Mesothelial cell of epicardium (in vitro differentiated cells): ENCODE results near the gene SMTNL1. TPM values are rescaled to one million over a fixed set of nuclear protein-coding genes. Genes with fewer than 3 reads are reported as not detected.
A peak's percentile ranks its signal among the peaks of the same experiment; 100 is the strongest.

Experiments
- DNase-seq, 2 experiments: peaks; one replicate each; pipeline ENCODE4 v3.0.0; 2021; ENCODE audit warnings: low spot score in 2 of 2; ENCODE audit not compliant: unreplicated experiment in 2 of 2
- H3K27ac Mint-ChIP-seq: 2 replicates; pipeline ENCODE4 v1.8.0; 2021; ENCODE audit warnings: mixed read lengths
- H3K27me3 Mint-ChIP-seq: 2 replicates; pipeline ENCODE4 v1.8.0; 2021; ENCODE audit warnings: low read depth, mixed read lengths
- H3K36me3 Mint-ChIP-seq: 2 replicates; pipeline ENCODE4 v1.8.0; 2021; ENCODE audit warnings: mixed read lengths
- H3K4me1 Mint-ChIP-seq: 2 replicates; pipeline ENCODE4 v1.8.0; 2021; ENCODE audit warnings: mixed read lengths
- H3K4me3 Mint-ChIP-seq: 2 replicates; pipeline ENCODE4 v1.8.0; 2021; ENCODE audit warnings: mild to moderate bottlenecking, moderate library complexity, mixed read lengths
- H3K9me3 Mint-ChIP-seq: 2 replicates; pipeline ENCODE4 v1.8.0; 2021; ENCODE audit warnings: mixed read lengths
- total RNA-seq: library from RNA; stranded (reverse); gene quantifications from 3 replicates; pipeline ENCODE4 v1.2.1, GENCODE V29; 2021
- TF ChIP-seq, protein P1 (sequence below): fragments of 200-600 bp; sonication (generic); IDR thresholded peaks from one replicate; pipeline ENCODE4 v1.5.0; 2021; ENCODE audit warnings: antibody characterized with exemption; ENCODE audit not compliant: unreplicated experiment

The SMTNL1 gene
- total RNA-seq, 1 donor from 2014 or later, result not detected

DNA sequence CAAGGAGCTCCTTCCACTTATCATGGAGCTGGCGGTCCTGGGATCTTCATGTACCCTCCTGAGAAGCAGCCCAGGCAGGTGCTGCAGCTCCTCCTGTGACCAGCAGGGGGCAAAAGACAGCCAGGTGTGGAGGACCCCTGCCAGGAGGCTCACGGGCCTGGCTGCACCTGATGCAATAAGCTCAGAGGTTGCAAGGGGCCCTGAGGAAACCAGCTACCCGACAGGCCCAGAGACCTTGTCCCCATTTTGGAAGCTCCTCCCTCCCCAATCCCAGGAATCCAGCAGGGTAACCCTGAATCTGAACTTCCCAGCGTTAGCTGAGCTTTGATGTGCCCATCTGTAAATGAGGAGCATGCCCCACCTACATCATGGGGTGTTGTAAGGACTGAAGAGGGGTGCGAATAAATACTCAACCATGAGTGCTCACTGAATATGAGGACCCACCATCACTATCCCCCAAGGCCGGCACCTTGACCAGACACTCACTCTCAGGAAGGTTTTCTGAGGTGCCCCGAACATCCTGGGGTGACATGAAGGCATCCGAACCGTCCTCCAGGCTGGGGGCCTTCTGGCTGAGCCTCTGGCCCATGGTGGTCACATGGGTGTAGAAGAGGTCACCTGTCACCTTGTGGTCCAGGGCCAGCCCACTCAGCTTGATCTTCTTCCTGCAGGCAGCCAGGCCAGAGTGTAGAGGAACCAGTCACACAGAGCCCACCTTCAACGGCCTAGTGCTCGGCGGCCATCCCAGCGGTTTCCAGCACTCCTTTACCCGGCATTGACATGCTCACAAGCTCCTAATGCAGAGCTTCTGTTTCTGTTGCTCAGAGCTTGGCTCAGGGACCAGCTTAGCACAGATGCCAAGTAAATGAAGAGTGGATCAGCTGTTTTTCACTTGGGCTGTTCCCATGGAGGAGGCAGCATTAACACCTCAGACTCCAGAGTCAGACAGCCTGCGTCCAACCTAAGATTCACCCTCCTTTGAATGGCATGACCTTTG, 43.6 kb upstream of the SMTNL1 start:
- peak in 1 of 2 experiments; percentile 85 for DNase-seq
- H3K4me3 Mint-ChIP-seq, result no peak overlapping the region
- H3K9me3 Mint-ChIP-seq, result no peaks in the 10 kb centered on the region
- no peaks in the 10 kb centered on the region for H3K36me3 Mint-ChIP-seq
- H3K4me1 Mint-ChIP-seq, result peaks cover 4% of the 10 kb centered on the region
- no peaks in the 10 kb centered on the region for H3K27me3 Mint-ChIP-seq
- H3K27ac Mint-ChIP-seq, result peak overlapping the region; percentile 6
- TF ChIP-seq, protein P1, sequence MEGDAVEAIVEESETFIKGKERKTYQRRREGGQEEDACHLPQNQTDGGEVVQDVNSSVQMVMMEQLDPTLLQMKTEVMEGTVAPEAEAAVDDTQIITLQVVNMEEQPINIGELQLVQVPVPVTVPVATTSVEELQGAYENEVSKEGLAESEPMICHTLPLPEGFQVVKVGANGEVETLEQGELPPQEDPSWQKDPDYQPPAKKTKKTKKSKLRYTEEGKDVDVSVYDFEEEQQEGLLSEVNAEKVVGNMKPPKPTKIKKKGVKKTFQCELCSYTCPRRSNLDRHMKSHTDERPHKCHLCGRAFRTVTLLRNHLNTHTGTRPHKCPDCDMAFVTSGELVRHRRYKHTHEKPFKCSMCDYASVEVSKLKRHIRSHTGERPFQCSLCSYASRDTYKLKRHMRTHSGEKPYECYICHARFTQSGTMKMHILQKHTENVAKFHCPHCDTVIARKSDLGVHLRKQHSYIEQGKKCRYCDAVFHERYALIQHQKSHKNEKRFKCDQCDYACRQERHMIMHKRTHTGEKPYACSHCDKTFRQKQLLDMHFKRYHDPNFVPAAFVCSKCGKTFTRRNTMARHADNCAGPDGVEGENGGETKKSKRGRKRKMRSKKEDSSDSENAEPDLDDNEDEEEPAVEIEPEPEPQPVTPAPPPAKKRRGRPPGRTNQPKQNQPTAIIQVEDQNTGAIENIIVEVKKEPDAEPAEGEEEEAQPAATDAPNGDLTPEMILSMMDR, result peak; percentile 87

DNA sequence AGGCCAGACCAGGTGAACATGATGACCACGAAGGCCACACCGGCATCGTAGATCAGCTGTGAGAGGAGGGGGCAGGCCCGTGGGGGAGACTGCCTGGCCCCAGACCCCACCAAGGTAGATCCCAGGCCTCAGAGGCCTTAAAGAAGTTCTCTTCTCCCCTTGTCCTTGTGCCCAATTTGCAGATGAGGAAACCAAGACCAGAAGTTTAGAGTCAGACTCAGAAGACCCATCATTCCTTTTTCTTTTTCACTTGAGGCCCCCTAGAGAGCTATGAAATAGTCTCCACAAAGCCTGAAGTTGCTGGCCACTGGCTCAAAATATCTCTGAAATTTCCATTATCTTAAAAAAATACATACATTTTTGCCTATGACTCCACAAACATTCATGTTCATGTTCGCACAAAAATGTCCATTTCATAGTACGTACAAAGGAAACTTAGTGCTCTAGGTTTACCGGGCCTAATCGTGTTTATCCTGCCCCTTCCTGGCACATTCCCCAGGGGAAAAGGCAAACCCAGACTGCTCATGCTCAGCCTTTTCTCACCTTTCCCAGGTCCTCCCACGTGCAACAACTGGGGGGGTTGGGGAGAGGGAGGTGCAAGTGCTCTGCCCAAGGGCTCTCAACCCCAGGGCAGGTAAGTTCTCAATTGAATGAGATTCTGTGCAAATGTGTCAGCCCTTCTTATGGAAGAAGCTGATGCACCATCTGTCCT, 41.1 kb upstream of the SMTNL1 start:
- H3K9me3 Mint-ChIP-seq, result no peaks in the 10 kb centered on the region
- no peak overlapping the region for H3K27ac Mint-ChIP-seq
- H3K4me1 Mint-ChIP-seq, result peaks cover 12% of the 10 kb centered on the region
- no peak for DNase-seq
- H3K36me3 Mint-ChIP-seq, result no peaks in the 10 kb centered on the region
- TF ChIP-seq, protein P1, result no peak
- no peaks in the 10 kb centered on the region for H3K27me3 Mint-ChIP-seq
- H3K4me3 Mint-ChIP-seq, result no peak overlapping the region

GRCh38 chr11:57497303-57498247, 39.8 kb upstream of the SMTNL1 start:
- DNase-seq, result no peak
- no peak overlapping the region for H3K4me3 Mint-ChIP-seq
- no peak overlapping the region for H3K27ac Mint-ChIP-seq
- no peaks in the 10 kb centered on the region for H3K36me3 Mint-ChIP-seq
- H3K27me3 Mint-ChIP-seq, result no peaks in the 10 kb centered on the region
- no peaks in the 10 kb centered on the region for H3K9me3 Mint-ChIP-seq
- H3K4me1 Mint-ChIP-seq, result peaks cover 12% of the 10 kb centered on the region
- TF ChIP-seq, protein P1, result no peak

DNA sequence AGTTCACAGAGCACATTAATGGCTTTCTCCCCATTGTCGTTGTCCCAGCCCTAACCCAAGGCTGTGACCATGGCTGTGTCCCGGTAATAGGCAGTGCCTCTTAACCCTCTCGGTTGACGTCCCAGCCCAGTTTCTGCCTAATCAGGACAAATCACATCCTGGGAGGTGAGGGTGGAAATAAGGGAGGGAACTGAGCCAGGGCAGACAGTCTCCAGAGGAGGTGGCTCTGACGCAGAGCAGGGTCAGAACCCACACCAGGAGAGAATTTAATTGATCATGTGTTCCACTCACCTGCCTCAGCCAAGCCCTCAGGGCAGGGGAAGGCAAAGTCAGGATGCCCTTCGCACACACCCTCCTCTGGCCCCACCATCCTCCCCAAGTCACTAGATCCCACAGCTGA, 38.9 kb upstream of the SMTNL1 start:
- Mint-ChIP-seq H3K36me3 (no peaks in the 10 kb centered on the region), H3K27ac (no peak overlapping the region), H3K27me3 (no peaks in the 10 kb centered on the region), H3K4me1 (peaks cover 12% of the 10 kb centered on the region), H3K4me3 (peak overlapping the region; percentile 38), H3K9me3 (no peaks in the 10 kb centered on the region)
- TF ChIP-seq, protein P1, result no peak
- no peak for DNase-seq

DNA sequence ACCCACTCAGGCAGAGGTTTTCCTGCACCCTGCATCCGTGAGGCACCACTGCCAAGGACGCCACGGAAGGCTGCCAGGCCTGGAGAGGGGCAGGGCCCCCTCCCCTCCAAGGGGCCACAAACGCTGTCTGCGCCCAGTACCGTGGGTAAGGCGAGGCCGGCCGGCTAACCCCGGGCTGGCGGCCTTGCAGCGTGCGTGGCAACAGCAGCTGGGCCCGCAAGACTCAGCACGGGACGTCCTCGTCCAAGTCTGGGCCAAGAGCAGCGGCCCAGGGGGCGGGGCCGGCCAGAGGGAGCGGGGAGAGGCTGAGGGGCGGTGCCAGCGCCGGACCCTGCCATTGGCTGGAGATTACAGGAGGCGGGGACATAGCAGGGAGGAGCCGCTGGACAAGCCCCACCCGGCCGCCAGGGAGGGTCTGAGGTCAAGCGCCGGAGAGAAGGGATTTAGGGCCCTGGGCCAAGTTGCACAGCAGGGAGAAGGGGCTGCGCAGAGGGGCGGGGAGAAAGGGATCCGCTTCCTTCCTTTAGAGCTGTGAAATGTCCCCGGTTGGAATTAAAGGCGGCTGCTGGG, 37.9 kb upstream of the SMTNL1 start:
- no peaks in the 10 kb centered on the region for H3K36me3 Mint-ChIP-seq
- no peaks in the 10 kb centered on the region for H3K9me3 Mint-ChIP-seq
- peak overlapping the region; percentile 62 for H3K4me3 Mint-ChIP-seq
- DNase-seq, result peak; percentile 83 to 90
- H3K27ac Mint-ChIP-seq, result no peak overlapping the region
- TF ChIP-seq, protein P1, result no peak
- no peaks in the 10 kb centered on the region for H3K27me3 Mint-ChIP-seq
- peaks cover 12% of the 10 kb centered on the region for H3K4me1 Mint-ChIP-seq
